Testis (tissue), 2 donors: Measurements from ENCODE around the gene ZNF778.

Experiments
- CTCF ChIP-seq, 3 experiments: fragments of 450-650 bp in 2 of 3; fragments of 200-600 bp in 1 of 3; sonication (generic) in 1 of 3; IDR thresholded peaks; one replicate each; pipeline ENCODE4 v1.5.1; 2016 to 2019; ENCODE audit warnings: antibody characterized with exemption in 3 of 3, mild to moderate bottlenecking in 2 of 3, moderate library complexity in 1 of 3
- POLR2A ChIP-seq: fragments of 450-650 bp; IDR thresholded peaks from one replicate; pipeline ENCODE4 v1.6.1; 2017; ENCODE audit warnings: antibody characterized with exemption, mild to moderate bottlenecking, moderate library complexity

GRCh38 chr16:89173174-89173921 is 44.2 kb upstream of the ZNF778 start:
- no peak for TF ChIP-seq CTCF (IDR thresholded peaks at IDR 0.05)
- TF ChIP-seq POLR2A: no peak
